ENCODE results near the gene FLYWCH1.
"Not testable (repeated sequence)": the region's sequence is repeated elsewhere in the genome, so short reads cannot be mapped to it uniquely, and the experiment has no call there.

FLYWCH1 gene

DNA sequence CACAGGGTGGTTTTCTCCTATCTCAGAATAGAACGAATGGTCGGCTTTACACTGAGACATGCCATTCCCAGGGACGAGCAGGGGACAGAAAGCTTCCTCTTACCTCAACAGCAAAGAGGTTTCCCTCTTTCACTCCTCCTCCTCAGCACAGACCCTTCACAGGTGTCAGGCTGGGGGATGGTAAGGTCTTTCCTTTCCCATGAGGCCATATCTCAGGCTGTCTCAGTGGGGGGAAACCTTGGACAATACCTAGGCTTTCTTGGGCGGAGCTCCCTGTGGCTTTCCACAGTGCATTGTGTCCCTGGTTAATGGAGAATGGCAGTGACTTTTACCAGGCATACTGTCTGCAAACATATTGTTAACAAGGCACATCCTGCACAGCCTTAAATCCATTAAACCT lies 16.4 kb downstream of the FLYWCH1 start:
- not testable (repeated sequence) for DNase-seq

DNA sequence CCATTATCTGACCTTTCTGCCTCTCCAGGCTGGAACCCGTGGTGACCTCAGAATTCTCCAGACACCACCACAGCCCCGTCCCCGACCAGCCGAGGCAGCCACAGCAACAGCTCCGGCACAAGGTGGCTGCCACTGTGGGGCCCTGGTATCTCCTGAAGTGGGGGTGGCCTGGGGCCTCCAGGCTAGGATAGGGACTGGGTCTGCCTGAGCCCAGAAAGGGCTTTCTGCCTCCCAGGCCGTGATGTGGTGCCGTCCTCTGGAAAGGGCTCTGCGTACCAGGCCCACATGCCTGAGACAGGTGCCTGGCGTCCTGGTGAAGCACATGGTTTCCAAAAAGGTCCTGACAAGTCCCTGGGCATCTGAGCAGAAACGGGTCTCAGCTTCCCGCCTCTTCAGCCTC lies 17.1 kb downstream of the FLYWCH1 start:
- no peak for DNase-seq

DNA sequence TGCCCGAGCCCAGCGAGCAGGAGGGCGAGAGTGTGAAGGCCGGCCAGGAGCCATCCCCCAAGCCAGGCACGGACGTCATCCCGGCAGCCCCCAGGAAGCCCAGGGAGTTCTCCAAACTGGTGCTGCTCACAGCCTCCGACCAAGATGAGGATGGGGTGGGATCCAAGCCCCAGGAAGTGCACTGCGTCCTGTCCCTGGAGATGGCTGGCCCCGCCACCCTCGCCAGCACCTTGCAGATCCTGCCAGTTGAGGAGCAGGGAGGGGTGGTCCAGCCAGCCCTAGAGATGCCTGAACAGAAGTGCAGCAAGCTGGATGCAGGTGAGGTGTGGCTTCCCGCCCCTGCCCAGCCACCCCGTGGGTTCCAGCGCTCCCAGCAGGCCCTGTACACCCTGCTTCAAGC lies 18.0 kb downstream of the FLYWCH1 start:
- DNase-seq = no peak

DNA sequence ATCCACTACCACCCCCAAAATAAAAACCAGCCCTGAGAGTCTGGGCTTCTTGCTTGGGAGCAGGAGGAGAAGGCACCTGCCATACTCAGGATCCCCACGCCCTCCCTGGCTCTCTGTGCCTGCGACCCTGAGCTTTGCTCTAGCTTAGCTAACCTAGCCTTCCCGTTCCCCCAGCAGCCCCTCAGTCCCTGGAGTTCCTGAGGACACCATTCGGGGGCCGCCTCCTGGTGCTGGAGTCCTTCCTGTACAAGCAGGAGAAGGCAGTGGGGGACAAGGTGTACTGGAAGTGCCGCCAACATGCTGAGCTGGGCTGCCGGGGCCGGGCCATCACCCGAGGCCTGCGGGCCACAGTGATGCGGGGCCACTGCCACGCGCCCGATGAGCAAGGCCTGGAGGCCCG lies 18.5 kb downstream of the FLYWCH1 start:
- DNase-seq = no peak

DNA sequence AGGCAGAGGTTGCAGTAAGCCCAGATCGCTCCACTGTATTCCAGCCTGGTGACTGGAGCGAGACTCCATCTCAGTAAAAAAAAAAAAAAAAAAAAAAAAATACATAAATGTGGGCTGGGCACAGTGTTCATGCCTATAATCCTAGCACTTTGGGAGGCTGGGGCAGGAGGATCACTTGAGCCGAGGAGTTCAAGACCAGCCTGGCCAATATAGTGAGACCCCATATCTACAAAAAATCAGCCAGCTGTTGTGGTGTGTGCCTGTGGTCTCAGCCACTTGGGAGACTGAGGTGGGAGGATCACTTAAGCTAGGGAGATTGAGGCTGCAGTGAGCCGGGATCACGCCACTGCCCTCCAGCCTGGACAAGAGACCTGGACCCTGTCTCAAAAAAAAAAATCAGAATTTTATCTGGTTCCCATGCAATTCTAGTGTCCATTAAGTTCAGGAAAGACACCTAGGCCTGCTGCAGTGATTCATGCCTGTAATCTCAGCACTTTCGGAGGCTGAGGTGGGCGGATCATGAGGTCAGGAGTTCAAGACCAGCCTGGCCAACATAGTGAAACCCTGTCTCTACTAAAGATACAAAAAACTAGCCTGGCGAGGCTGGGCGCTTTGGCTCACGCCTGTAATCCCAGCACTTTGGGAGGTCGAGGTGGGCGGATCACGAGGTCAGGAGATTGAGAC lies 19.6 kb downstream of the FLYWCH1 start:
- DNase-seq = not testable (repeated sequence)

- no peak for DNase-seq
These were observed 21.4 kb downstream of the FLYWCH1 start for GRCh38 chr16:2933136-2933535.

DNA sequence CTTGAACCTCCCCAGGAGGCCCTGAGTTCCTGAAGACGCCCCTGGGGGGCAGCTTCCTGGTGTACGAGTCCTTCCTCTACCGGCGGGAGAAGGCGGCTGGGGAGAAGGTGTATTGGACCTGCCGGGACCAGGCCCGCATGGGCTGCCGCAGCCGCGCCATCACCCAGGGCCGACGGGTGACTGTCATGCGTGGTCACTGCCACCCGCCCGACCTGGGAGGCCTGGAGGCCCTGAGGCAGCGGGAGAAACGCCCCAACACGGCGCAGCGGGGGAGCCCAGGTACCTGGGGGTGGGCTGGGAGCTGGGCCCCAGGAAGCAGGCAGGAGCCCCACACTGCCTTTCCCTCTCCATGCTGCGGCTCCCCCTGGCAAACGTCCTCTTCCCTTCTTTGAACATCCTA lies 22.0 kb downstream of the FLYWCH1 start:
- no peak for DNase-seq

DNA sequence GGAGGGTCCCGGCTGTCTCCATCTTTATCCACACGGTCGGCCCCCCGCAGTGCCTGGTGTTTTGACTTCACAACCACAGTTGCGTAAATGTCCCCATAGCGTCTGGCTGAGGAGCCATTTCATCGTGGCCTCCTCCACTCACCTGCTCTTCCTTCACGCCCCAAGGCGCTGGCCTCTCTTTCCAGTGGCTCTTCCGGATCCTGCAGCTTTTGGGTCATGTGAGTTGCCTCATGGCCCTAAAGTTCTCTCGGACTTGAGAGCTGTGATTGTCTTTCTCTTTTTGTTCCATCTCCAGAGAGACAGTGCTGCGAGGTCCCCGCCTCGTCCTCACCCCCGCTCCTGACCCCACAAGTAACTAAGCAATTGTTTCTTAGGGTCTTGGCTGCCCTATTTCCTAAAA lies 22.7 kb downstream of the FLYWCH1 start:
- DNase-seq = no peak

GRCh38 chr16:2936436-2937011 lies 24.8 kb downstream of the FLYWCH1 start:
- no peak for DNase-seq

DNA sequence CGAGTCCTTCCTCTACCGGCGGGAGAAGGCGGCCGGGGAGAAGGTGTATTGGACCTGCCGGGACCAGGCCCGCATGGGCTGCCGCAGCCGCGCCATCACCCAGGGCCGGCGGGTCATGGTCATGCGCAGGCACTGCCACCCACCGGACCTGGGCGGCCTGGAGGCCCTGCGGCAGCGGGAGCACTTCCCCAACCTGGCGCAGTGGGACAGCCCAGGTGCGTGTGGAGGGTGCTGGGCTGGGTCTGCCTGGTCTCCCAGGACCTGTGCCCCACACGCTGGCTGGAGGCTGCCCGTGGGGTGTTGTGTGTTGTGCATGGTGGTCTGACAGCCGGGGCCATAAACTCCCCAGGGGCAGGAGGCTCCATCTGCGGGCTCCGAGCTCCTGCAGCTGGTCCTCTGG lies 25.4 kb downstream of the FLYWCH1 start:
- no peak for DNase-seq

GRCh38 chr16:2938206-2938605 lies 26.5 kb downstream of the FLYWCH1 start:
- DNase-seq = no peak

GRCh38 chr16:2939968-2940367 lies 28.2 kb downstream of the FLYWCH1 start:
- no peak for DNase-seq

DNA sequence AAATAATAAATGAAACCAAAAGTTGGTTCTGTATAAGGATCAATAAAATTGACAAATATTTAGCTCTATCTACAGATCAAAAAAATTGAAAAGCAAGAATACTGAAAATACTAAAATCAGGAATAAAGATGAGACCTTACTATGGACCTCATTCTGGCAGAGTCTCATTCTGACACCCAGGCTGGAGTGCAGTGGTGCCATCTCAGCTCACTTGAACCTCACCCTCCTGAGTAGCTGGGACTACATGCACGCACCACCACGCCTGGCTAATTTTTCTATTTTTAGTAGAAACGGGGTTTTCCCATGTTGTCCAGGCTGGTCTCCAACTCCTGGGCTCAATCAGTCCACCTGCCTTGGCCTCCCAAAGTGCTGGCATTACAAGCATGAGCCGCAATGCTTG lies 30.3 kb downstream of the FLYWCH1 start:
- no peak for DNase-seq

DNA sequence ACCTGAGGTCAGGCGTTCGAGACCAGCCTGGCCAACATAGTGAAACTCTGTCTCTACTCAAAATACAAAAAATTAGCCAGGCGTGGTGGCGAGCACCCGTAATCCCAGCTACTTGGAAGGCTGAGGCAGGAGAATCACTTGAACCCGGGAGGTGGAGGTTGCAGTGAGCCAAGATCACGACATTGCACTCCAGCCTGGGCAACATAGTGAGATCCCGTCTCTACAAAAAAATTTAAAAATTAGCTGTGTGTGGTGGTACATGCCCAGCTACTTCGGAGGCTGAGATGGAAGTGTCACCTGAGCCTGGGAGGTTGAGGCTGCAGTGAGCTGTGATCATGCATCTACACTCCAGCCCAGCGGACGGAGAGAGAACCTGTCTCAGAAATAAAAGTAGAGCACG lies 32.0 kb downstream of the FLYWCH1 start:
- not testable (repeated sequence) for DNase-seq

- no peak for DNase-seq
These were observed 34.9 kb downstream of the FLYWCH1 start for GRCh38 chr16:2946649-2947048.

- no peak for DNase-seq
These were observed 37.3 kb downstream of the FLYWCH1 start for GRCh38 chr16:2948807-2949704.

GRCh38 chr16:2949705-2950352 lies 38.1 kb downstream of the FLYWCH1 start:
- DNase-seq = no peak

- no peak for DNase-seq
These were observed 38.6 kb downstream of the FLYWCH1 start for GRCh38 chr16:2950353-2950724.

DNA sequence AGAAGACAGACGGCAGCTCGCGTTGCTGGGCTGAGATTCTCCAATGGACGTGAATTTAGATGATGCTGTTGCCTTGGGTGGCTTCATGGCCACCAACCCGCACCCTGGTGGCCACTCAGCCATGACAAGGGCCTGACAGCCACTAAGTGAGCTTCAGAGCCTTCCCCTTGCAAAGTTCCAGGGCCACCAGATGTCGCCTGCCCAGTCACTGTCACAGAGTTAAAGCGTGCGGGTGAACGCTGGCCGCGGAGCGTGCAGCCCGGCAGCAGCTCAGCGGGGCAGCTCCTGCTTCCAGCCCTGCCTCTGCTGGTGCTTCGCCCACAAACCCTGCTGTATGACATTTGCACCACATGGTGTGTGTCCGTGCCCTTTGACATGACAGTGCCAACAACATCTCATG lies 39.0 kb downstream of the FLYWCH1 start:
- DNase-seq = no peak

- no peak for DNase-seq
These were observed 40.9 kb downstream of the FLYWCH1 start for GRCh38 chr16:2952679-2953078.

DNA sequence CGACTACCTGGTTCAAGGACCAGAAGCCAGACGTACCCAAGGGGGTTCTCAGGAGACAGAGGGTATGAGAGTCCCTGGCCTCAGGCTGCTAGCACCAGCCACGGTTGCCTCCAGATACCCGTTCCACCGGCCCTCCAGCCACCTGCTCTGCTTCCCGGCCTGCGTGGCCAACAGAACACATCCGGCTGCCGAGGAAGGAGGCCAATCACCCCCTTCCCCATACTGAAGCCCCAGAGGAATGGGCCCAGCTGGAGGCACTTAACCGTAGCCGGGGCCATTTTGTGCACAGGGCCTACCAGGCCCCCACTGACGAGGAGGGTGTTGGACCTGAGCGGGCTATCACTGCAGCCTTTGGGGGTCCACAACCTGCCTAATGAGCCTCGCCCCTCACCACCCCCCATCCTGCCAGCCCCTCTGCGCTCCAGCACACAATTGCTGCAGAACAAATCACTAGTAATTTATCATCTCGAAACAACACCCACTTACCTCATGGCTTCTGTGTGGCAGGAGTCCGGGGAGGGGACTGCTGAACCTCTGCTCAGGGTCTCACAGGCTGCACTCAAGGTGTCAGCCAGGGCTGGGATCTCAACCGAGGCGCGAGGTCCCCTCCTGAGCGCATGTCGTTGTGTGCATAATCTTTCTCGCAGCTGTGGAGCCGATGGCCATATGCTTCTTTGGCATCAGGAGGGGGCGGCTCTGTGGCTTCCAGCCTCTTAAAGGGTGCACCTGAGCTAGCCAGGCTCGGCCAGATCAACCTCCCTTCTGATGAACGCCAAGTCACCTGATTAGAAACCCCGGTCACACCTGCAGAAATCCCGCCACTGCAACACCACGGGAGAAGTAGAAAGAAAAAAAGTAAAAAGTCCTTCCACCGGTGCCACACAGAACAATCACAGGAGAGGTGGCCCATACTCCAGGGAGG lies 42.2 kb downstream of the FLYWCH1 start:
- no peak for DNase-seq

DNA sequence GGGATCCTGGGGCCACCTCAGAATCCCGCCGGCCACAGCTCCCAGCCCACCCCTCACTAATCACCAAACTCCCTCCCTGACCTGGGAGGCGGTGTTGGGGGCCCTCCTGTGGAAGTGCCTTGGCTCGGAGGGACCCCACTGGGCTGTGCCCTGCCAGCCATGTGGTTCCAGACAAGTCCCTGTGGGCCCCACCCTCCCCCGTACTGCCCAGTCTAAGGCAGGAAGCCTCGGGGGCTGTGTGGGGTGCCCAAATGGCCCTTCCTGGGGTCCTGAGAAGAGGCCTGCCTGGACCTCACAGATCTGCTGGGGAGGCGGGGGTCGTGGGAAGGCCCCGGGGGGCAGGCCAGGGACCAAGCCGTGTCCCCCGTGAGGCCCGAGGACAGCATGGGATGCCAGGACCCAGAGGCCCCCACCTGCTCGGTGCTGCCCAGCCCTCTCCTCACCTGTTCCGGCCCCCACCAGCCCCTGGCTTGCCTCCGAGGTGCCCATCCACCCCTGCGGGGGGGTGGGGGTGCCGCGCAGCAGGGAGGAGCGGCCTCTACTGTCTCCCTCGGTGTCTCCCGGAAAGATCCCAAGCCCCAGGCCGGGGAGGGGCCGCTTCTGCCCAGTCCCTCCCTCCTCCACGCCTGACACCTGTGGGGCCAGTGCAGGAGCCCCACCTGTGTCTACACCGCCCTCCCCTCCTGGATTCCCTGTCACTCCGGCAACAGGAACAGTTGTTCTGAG lies 43.1 kb downstream of the FLYWCH1 start:
- no peak for DNase-seq

Data from activated CD4-positive, alpha-beta T cell treated with anti-CD3 and anti-CD28 coated beads for 48 hours (primary cell).